ENCODE results near the gene PLEKHH2.

- TF ChIP-seq, protein P1, sequence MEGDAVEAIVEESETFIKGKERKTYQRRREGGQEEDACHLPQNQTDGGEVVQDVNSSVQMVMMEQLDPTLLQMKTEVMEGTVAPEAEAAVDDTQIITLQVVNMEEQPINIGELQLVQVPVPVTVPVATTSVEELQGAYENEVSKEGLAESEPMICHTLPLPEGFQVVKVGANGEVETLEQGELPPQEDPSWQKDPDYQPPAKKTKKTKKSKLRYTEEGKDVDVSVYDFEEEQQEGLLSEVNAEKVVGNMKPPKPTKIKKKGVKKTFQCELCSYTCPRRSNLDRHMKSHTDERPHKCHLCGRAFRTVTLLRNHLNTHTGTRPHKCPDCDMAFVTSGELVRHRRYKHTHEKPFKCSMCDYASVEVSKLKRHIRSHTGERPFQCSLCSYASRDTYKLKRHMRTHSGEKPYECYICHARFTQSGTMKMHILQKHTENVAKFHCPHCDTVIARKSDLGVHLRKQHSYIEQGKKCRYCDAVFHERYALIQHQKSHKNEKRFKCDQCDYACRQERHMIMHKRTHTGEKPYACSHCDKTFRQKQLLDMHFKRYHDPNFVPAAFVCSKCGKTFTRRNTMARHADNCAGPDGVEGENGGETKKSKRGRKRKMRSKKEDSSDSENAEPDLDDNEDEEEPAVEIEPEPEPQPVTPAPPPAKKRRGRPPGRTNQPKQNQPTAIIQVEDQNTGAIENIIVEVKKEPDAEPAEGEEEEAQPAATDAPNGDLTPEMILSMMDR (IDR thresholded peaks at IDR 0.05; ENCODE audit: insufficient read depth, low read length), result no peak
- TF ChIP-seq, protein P2, sequence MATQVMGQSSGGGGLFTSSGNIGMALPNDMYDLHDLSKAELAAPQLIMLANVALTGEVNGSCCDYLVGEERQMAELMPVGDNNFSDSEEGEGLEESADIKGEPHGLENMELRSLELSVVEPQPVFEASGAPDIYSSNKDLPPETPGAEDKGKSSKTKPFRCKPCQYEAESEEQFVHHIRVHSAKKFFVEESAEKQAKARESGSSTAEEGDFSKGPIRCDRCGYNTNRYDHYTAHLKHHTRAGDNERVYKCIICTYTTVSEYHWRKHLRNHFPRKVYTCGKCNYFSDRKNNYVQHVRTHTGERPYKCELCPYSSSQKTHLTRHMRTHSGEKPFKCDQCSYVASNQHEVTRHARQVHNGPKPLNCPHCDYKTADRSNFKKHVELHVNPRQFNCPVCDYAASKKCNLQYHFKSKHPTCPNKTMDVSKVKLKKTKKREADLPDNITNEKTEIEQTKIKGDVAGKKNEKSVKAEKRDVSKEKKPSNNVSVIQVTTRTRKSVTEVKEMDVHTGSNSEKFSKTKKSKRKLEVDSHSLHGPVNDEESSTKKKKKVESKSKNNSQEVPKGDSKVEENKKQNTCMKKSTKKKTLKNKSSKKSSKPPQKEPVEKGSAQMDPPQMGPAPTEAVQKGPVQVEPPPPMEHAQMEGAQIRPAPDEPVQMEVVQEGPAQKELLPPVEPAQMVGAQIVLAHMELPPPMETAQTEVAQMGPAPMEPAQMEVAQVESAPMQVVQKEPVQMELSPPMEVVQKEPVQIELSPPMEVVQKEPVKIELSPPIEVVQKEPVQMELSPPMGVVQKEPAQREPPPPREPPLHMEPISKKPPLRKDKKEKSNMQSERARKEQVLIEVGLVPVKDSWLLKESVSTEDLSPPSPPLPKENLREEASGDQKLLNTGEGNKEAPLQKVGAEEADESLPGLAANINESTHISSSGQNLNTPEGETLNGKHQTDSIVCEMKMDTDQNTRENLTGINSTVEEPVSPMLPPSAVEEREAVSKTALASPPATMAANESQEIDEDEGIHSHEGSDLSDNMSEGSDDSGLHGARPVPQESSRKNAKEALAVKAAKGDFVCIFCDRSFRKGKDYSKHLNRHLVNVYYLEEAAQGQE (IDR thresholded peaks at IDR 0.05; ENCODE audit: insufficient replicate concordance, low read depth), result no peak
- TF ChIP-seq POLR2AphosphoS5 (IDR thresholded peaks at IDR 0.05; ENCODE audit: low read depth), result 0 out of 2 replicates have a peak, but pooled peaks have one; percentile 34
- no peak for TF ChIP-seq GABPA (IDR thresholded peaks at IDR 0.05; ENCODE audit: low read depth)
- no peak for TF ChIP-seq SPI1 (IDR thresholded peaks at IDR 0.05; ENCODE audit: borderline replicate concordance, low read depth)
Measured at GRCh38 chr2:43773876-43774613, 137.0 kb downstream of the PLEKHH2 start, which contains the start of gene DYNC2LI1.

Data from HL-60 (cell line).